ENCODE results near the gene POLG. TPM values are rescaled to one million over a fixed set of nuclear protein-coding genes. Genes with fewer than 3 reads are reported as not detected.

The POLG gene
- total and polyA plus RNA-seq, 3 donors from 2014 or later: 31.6 to 73.3 (median 65.2) TPM

Small RNAs within 50 kb of the gene (microRNA-seq; reads per million reads assigned to microRNA genes)
- gene MIR6766 (ENCODE audit: borderline number of aligned reads in 2 of 2, borderline replicate concordance in 1 of 2) (0 to 0.70 reads per million in 2 donors), gene MIR9-3 (ENCODE audit: borderline number of aligned reads in 2 of 2, borderline replicate concordance in 1 of 2) (0 to 0.70 reads per million in 2 donors)

Small RNAs within 50 kb of the gene (small RNA-seq; reads per million reads assigned to genes)
- 0 reads per million in 2 donors for gene MIR6766

Other genes starting within 250 kb of the POLG start
- 100 to 1,000 TPM in 1 of 2 donors, 10 to 100 TPM in 1; 82.5 to 109 TPM for gene ABHD2, start 246.4 kb downstream of the POLG start, total RNA-seq
- 214 TPM for gene ABHD2, start 246.4 kb downstream of the POLG start, polyA plus RNA-seq (ENCODE audit: insufficient read depth, low read depth, low replicate concordance)
- gene RLBP1, start 113.2 kb downstream of the POLG start, total RNA-seq: under 1 TPM; 0.31 to 0.93 TPM
- gene RLBP1, start 113.2 kb downstream of the POLG start, polyA plus RNA-seq (ENCODE audit: insufficient read depth, low read depth, low replicate concordance): 1.1 TPM
- 10 to 100 TPM; 45.0 to 63.6 TPM for gene FANCI, start 90.8 kb downstream of the POLG start, total RNA-seq
- 56.0 TPM for gene FANCI, start 90.8 kb downstream of the POLG start, polyA plus RNA-seq (ENCODE audit: insufficient read depth, low read depth, low replicate concordance)
- 1 to 10 TPM in 1 of 2 donors, under 1 TPM in 1; 0.62 to 1.4 TPM for gene RHCG, start 161.8 kb upstream of the POLG start, total RNA-seq
- 2.0 TPM for gene RHCG, start 161.8 kb upstream of the POLG start, polyA plus RNA-seq (ENCODE audit: insufficient read depth, low read depth, low replicate concordance)
- gene TICRR, start 240.6 kb upstream of the POLG start, total RNA-seq: 1 to 10 TPM; 7.7 to 8.4 TPM
- 3.0 TPM for gene TICRR, start 240.6 kb upstream of the POLG start, polyA plus RNA-seq (ENCODE audit: insufficient read depth, low read depth, low replicate concordance)